SK-N-SH (cell line): ENCODE results near the gene YARS1. TPM values are rescaled to one million over a fixed set of nuclear protein-coding genes. Genes with fewer than 3 reads are reported as not detected.

Experiments
- CTCF ChIA-PET: fragments of 300-600, 350-600 bp; formaldehyde crosslinking; extraction: SDS; loops from one replicate; lab custom pipeline; 2021; lab: Yijun Ruan, JAX
- POLR2A ChIA-PET: fragments of 350-600 bp; sonication (Branson Sonifier 250); formaldehyde crosslinking; extraction: SDS; loops from one replicate; lab custom pipeline; 2020; ENCODE audit warnings: antibody characterized with exemption, inconsistent platforms; lab: Yijun Ruan, JAX
- DNase-seq: peaks from one replicate; pipeline ENCODE4 v3.0.0; 2012
- H2AFZ ChIP-seq: fragments of 200-600 bp; sonication (generic); 2 replicates; pipeline ENCODE4 v1.8.1; 2016; ENCODE audit warnings: antibody characterized with exemption, mild to moderate bottlenecking, low read depth
- H3F3A ChIP-seq: fragments of 200-600 bp; sonication (generic); replicated peaks from 2 replicates; pipeline ENCODE3; 2016; ENCODE audit warnings: antibody characterized with exemption, mild to moderate bottlenecking; ENCODE audit not compliant: insufficient read depth
- H3K27ac ChIP-seq, 2 experiments: fragments of 200-500 bp in 1 of 2; fragments of 200-600 bp in 1 of 2; sonication (Bioruptor generic) in 1 of 2; sonication (generic), shearing (Covaris generic) in 1 of 2; 2 replicates each; pipeline versions ENCODE4 v1.5.1 to v1.6.1; 2014 to 2016; ENCODE audit warnings: low read depth in 2 of 2, inconsistent platforms in 1 of 2, low read length in 1 of 2, mild to moderate bottlenecking in 1 of 2, mixed read lengths in 1 of 2
- H3K27me3 ChIP-seq: fragments of 200-600 bp; sonication (generic), shearing (Covaris generic); 2 replicates; pipeline ENCODE4 v1.6.1; 2016; ENCODE audit warnings: mixed run types; ENCODE audit not compliant: insufficient read depth
- H3K36me3 ChIP-seq, 2 experiments: fragments of 200-500 bp in 1 of 2; fragments of 200-600 bp in 1 of 2; sonication (Bioruptor generic) in 1 of 2; sonication (generic) in 1 of 2; replicated peaks in 1 of 2; 2 replicates each; pipeline versions ENCODE3 to v1.5.1; 2014 to 2016; ENCODE audit warnings: low read length in 1 of 2, mild to moderate bottlenecking in 1 of 2; ENCODE audit not compliant: insufficient read depth in 2 of 2, control insufficient read depth in 1 of 2
- H3K4me1 ChIP-seq, 2 experiments: fragments of 200-500 bp in 1 of 2; fragments of 200-600 bp in 1 of 2; sonication (Bioruptor generic) in 1 of 2; sonication (generic), shearing (Covaris generic) in 1 of 2; 2 replicates each; pipeline versions ENCODE4 v1.5.1 to v1.6.1; 2014 to 2016; ENCODE audit warnings: low read depth in 1 of 2, low read length in 1 of 2, mixed run types in 1 of 2; ENCODE audit not compliant: insufficient read depth in 2 of 2, control insufficient read depth in 1 of 2
- H3K4me2 ChIP-seq: fragments of 200-600 bp; sonication (generic), shearing (Covaris generic); 2 replicates; pipeline ENCODE4 v1.6.1; 2017; ENCODE audit warnings: mixed run types
- H3K4me3 ChIP-seq, 2 experiments: fragments of 200-500 bp in 1 of 2; fragments of 200-600 bp in 1 of 2; sonication (Bioruptor generic) in 1 of 2; sonication (generic), shearing (Covaris generic) in 1 of 2; 2 replicates each; pipeline versions ENCODE4 v1.5.1 to v1.8.1; 2014 to 2016; ENCODE audit warnings: low read depth in 2 of 2, inconsistent platforms in 1 of 2, low read length in 1 of 2, mild to moderate bottlenecking in 1 of 2, mixed read lengths in 1 of 2, moderate library complexity in 1 of 2
- H3K79me2 ChIP-seq: fragments of 200-600 bp; sonication (generic); 2 replicates; pipeline ENCODE4 v1.8.1; 2017; ENCODE audit warnings: mild to moderate bottlenecking; ENCODE audit not compliant: insufficient read depth
- H3K9ac ChIP-seq: fragments of 200-600 bp; sonication (generic); 2 replicates; pipeline ENCODE4 v1.6.1; 2017; ENCODE audit warnings: mixed run types
- H3K9me2 ChIP-seq: fragments of 200-600 bp; sonication (generic); 2 replicates; pipeline ENCODE4 v1.6.1; 2017; ENCODE audit warnings: mixed run types
- H3K9me3 ChIP-seq: fragments of 200-600 bp; sonication (generic); 2 replicates; pipeline ENCODE4 v1.6.1; 2017; ENCODE audit warnings: mixed run types, mild to moderate bottlenecking, moderate library complexity
- H4K20me1 ChIP-seq: fragments of 200-600 bp; sonication (generic); 2 replicates; pipeline ENCODE4 v1.6.1; 2017; ENCODE audit warnings: mild to moderate bottlenecking, mixed run types; ENCODE audit not compliant: insufficient read depth
- ELF1 ChIP-seq: IDR thresholded peaks from 2 replicates; pipeline ENCODE4 v1.4.0; 2012
- EP300 ChIP-seq, 2 experiments: IDR thresholded peaks; 2 replicates each; pipeline versions ENCODE4 v1.4.0 to v1.6.1; 2012; ENCODE audit warnings: borderline replicate concordance in 1 of 2, low read depth in 1 of 2, low read length in 1 of 2
- FOSL2 ChIP-seq: IDR thresholded peaks from 2 replicates; pipeline ENCODE4 v1.4.0; 2012; ENCODE audit warnings: low read depth, mild to moderate bottlenecking, moderate library complexity, borderline replicate concordance
- RCOR1 ChIP-seq: fragments of 150-350 bp; IDR thresholded peaks from 2 replicates; pipeline ENCODE4 v1.6.1; 2017; ENCODE audit warnings: antibody characterized with exemption, low read length
- RFX5 ChIP-seq: IDR thresholded peaks from 2 replicates; pipeline ENCODE4 v1.6.1; 2012; ENCODE audit warnings: mild to moderate bottlenecking, improper control_type of control experiment, low read length
- SMC3 ChIP-seq: IDR thresholded peaks from 2 replicates; pipeline ENCODE4 v1.6.1; 2012; ENCODE audit warnings: low read depth, low read length, improper control_type of control experiment
- TCF12 ChIP-seq: IDR thresholded peaks from 2 replicates; pipeline ENCODE4 v1.4.0; 2012
- WGBS: methylation state at CpG from one replicate; pipeline ENCODE4 v1.1.6; 2017; ENCODE audit warnings: low lambda C conversion rate; 5-methylcytosine and 5-hydroxymethylcytosine counted together
- polyA plus RNA-seq, 3 experiments: library from polyadenylated mRNA; depleted of rRNA; stranded (reverse); fragments of >200 nt; gene quantifications; 2 replicates each; pipeline ENCODE4 v1.2.3, GENCODE V29; 2012
- TF ChIP-seq, protein P1 (sequence below): fragments of 150-350 bp; IDR thresholded peaks from 2 replicates; pipeline ENCODE4 v1.6.1; 2017; ENCODE audit warnings: antibody characterized with exemption, low read length, low read depth, borderline replicate concordance

YARS1 gene
- polyA plus RNA-seq, 1 of the 3 experiments (the other 2 are of a cell fraction), result 46.3 TPM

DNA sequence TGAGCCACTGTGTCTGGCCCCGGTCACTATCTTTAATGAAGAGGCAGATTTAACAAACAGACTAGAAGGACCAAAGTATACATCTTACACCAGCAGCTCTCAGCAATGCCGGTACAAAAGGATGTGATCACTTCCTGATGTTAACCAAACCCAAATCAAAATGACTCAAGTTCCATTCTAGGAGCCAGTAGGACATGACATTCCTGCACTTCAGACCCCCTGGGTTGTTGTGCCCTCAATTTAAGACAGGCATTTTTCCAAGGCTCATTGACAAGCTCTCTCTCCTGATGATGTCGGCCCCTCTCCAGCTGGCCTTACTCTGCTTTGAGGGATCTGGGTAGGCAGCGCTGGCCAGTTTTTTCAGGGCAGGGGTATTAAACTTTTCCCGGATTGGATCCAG, 35.1 kb downstream of the YARS1 start:
- no peak for DNase-seq
- Histone ChIP-seq H3K27ac (peak overlapping the region in 1 of 2 experiments; percentile 42; a peak in 2 of 4 replicates), H3K9ac (no peak overlapping the region), H3K9me2 (no peaks in the 10 kb centered on the region), H3K79me2 (no peaks in the 10 kb centered on the region), H3K9me3 (no peaks in the 10 kb centered on the region), H3F3A (peaks cover 40% of the 10 kb centered on the region), H3K4me3 (no peak overlapping the region), H4K20me1 (no peaks in the 10 kb centered on the region), H2AFZ (no peak overlapping the region), H3K27me3 (no peaks in the 10 kb centered on the region), H3K36me3 (peaks cover 60 to 75% of the 10 kb centered on the region in 2 experiments), H3K4me1 (no peaks in the 10 kb centered on the region; a peak in 1 of 4 replicates), H3K4me2 (no peak overlapping the region)
- ChIA-PET CTCF (interaction anchor here (4.2 to 19.0 kb wide), 2 partner anchors 9 to 71 kb away, joined by 25 to 392 read pairs; partner anchors contain the start of gene SYNC), POLR2A (no interaction called here)
- 0 out of 2 replicates have a peak, but pooled peaks have one; percentile 20 for TF ChIP-seq TCF12
- TF ChIP-seq, protein P1, sequence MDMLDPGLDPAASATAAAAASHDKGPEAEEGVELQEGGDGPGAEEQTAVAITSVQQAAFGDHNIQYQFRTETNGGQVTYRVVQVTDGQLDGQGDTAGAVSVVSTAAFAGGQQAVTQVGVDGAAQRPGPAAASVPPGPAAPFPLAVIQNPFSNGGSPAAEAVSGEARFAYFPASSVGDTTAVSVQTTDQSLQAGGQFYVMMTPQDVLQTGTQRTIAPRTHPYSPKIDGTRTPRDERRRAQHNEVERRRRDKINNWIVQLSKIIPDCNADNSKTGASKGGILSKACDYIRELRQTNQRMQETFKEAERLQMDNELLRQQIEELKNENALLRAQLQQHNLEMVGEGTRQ, result no peak
- no peak for TF ChIP-seq RCOR1
- TF ChIP-seq SMC3, result no peak
- no peak for TF ChIP-seq FOSL2
- TF ChIP-seq EP300 (IDR thresholded peaks at IDR 0.05; ENCODE audit: borderline replicate concordance in 1 of 2, low read depth in 1 of 2, low read length in 1 of 2), result 0 out of 4 replicates have a peak, but pooled peaks of 1 of the 2 experiments have one; percentile 24
- WGBS, result 71% methylated on average over 5 of the region's 5 CpGs

DNA sequence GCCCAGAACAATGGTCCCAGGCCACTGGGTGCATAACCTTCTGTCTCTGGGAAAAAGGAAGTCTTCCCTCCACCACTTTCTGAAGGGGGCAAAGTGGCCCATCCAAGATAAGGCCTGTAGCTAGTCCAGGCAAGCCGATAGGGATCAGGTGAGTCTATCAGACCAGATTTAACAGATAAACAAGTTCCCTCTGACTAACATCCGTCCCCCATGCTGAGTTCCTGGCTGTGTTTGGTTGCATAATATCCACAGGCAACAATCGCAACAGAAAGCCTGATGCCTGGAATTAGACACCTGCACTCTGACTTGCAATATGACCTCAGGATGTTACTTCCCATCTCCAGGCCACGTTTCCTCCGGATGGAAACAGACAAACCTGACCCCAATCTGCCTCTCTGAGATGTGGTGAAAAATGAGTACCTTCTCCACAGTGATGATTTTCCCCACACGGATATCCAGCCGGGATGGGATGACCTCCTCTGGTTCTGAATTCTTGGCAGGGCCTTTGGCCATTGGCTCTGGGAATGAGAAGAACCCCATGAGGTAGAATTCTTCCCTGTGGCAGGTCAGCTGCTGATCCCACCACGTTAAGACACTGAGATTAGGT, 36.4 kb downstream of the YARS1 start:
- POLR2A ChIA-PET, result no interaction called here
- WGBS, result 88% methylated on average over 8 of the region's 8 CpGs
- H3K79me2 ChIP-seq, result no peaks in the 10 kb centered on the region

DNA sequence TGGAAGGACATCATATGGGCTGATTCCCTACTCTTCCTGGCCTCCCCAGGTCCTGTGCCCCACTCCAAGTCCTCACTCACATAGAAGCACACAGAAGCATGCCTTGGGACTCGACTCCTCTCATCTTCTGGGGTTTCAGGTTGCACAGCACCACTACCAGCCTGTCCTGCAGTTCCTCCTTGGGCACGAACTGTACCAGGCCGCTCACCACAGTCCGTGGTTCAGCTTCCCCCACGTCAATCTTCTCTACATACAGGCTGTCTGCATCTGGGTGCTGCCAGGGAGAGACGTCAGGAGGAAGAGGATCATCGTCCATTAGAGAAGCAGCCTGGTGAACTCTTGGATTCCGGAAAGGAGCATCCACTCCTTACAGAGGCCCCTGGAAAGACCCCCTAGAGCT, 37.2 kb downstream of the YARS1 start:
- Histone ChIP-seq H3K4me1 (peaks cover 13 to 14% of the 10 kb centered on the region in 2 experiments), H3K27ac (no peak overlapping the region), H3K4me3 (no peak overlapping the region), H4K20me1 (peaks cover 6% of the 10 kb centered on the region; the same call in 1 of the 2 replicates), H3K36me3 (peaks cover 49 to 62% of the 10 kb centered on the region in 2 experiments), H3K4me2 (no peak overlapping the region), H3K9ac (no peak overlapping the region), H3K9me3 (no peaks in the 10 kb centered on the region), H3K27me3 (no peaks in the 10 kb centered on the region), H3K79me2 (no peaks in the 10 kb centered on the region), H3F3A (peaks cover 52% of the 10 kb centered on the region), H2AFZ (no peak overlapping the region), H3K9me2 (no peaks in the 10 kb centered on the region)
- DNase-seq, result no peak
- ChIA-PET POLR2A (no interaction called here), CTCF (interaction anchor here (1.0 to 19.0 kb wide), 3 partner anchors 69 to 332 kb away, joined by 3 to 392 read pairs (median 3); partner anchors contain the start of gene SYNC)
- TF ChIP-seq ELF1, result no peak
- 96% methylated on average over 8 of the region's 8 CpGs for WGBS

More for the DNA sequence above, 36.4 kb downstream of the YARS1 start:
- H3K27ac ChIP-seq, result no peak overlapping the region
- H3K9me3 ChIP-seq, result no peaks in the 10 kb centered on the region
- peaks cover 49 to 67% of the 10 kb centered on the region in 2 experiments for H3K36me3 ChIP-seq
- H3K9ac ChIP-seq, result no peak overlapping the region
- H3K4me1 ChIP-seq, result peaks cover 6 to 8% of the 10 kb centered on the region in 2 experiments; a peak in 3 of 4 replicates
- no peak for DNase-seq
- H3K4me3 ChIP-seq, result no peak overlapping the region
- no peak overlapping the region for H2AFZ ChIP-seq
- no peak overlapping the region for H3K4me2 ChIP-seq
- no peaks in the 10 kb centered on the region for H3K27me3 ChIP-seq
- H4K20me1 ChIP-seq, result no peaks in the 10 kb centered on the region; the same call in 1 of the 2 replicates
- TF ChIP-seq RFX5, result no peak
- no peak for TF ChIP-seq TCF12
- TF ChIP-seq FOSL2, result no peak
- peaks cover 44% of the 10 kb centered on the region for H3F3A ChIP-seq
- CTCF ChIA-PET, result interaction anchor here (1.0 to 19.0 kb wide), 3 partner anchors 7 to 333 kb away, joined by 3 to 392 read pairs (median 25); partner anchors contain the start of gene SYNC
- no peaks in the 10 kb centered on the region for H3K9me2 ChIP-seq
